Tibial nerve (tissue), 3 donors: ENCODE data around the gene COA5.

Experiments used
- POLR2A ChIP-seq, 2 donors: fragments of 450-650 bp; IDR thresholded peaks; one replicate each; pipeline ENCODE4 v1.6.1; 2017; ENCODE audit warnings: antibody characterized with exemption in 2 of 2, mild to moderate bottlenecking in 2 of 2, moderate library complexity in 2 of 2
- TF ChIP-seq, protein P1 (sequence below), 5 experiments: fragments of 200-600 bp in 3 of 5; fragments of 450-650 bp in 2 of 5; sonication (generic) in 3 of 5; IDR thresholded peaks; one replicate each; pipeline ENCODE4 v1.5.1; 2016 to 2019; ENCODE audit warnings: antibody characterized with exemption in 5 of 5, mild to moderate bottlenecking in 3 of 5, moderate library complexity in 2 of 5

DNA sequence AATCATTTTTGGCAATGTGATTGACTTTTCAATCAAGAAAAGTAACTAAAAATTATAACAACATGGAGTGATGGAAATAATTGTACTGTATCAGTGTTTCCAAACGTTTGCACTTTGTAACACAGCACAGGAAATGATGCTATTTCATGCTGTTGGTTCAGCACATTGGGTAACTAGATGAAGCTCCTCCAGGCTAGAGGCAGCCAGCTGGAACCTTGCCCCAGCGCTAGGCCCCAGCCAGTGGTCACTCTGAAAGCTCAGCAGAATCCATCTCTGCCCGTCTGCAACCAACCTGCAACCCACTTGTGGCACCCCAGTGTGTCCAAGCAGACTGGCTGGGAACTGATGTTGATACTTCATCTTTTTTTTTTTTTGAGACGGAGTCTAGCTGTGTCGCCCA lies 15.3 kb upstream of the COA5 start:
- TF ChIP-seq POLR2A (IDR thresholded peaks at IDR 0.05), result no peak
- TF ChIP-seq, protein P1, sequence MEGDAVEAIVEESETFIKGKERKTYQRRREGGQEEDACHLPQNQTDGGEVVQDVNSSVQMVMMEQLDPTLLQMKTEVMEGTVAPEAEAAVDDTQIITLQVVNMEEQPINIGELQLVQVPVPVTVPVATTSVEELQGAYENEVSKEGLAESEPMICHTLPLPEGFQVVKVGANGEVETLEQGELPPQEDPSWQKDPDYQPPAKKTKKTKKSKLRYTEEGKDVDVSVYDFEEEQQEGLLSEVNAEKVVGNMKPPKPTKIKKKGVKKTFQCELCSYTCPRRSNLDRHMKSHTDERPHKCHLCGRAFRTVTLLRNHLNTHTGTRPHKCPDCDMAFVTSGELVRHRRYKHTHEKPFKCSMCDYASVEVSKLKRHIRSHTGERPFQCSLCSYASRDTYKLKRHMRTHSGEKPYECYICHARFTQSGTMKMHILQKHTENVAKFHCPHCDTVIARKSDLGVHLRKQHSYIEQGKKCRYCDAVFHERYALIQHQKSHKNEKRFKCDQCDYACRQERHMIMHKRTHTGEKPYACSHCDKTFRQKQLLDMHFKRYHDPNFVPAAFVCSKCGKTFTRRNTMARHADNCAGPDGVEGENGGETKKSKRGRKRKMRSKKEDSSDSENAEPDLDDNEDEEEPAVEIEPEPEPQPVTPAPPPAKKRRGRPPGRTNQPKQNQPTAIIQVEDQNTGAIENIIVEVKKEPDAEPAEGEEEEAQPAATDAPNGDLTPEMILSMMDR (IDR thresholded peaks at IDR 0.05), result no peak
